Astrocyte (in vitro differentiated cells and primary cell): ENCODE results near the gene HSD17B13. TPM values are rescaled to one million over a fixed set of nuclear protein-coding genes. Genes with fewer than 3 reads are reported as not detected.

ENCODE experiments used
- DNase-seq: peaks from one replicate; pipeline ENCODE4 v3.0.0-alpha.2; 2010; ENCODE audit warnings: low read depth
- FAIRE-seq: peaks from 2 replicates; lab custom pipeline; 2011; peaks lifted over from hg19 to GRCh38; lab: Jason Lieb, UNC
- H2AFZ ChIP-seq: 2 replicates; pipeline ENCODE4 v1.6.0; 2012; ENCODE audit warnings: low read depth, low read length, inconsistent platforms
- H3K27ac ChIP-seq: 2 replicates; pipeline ENCODE4 v1.5.1; 2011; ENCODE audit warnings: low read depth, low read length, inconsistent platforms
- H3K27me3 ChIP-seq: 2 replicates; pipeline ENCODE4 v1.6.0; 2011; ENCODE audit warnings: low read length, inconsistent platforms; ENCODE audit not compliant: insufficient read depth
- H3K36me3 ChIP-seq: 2 replicates; pipeline ENCODE4 v1.5.1; 2011; ENCODE audit warnings: low read length, inconsistent platforms; ENCODE audit not compliant: insufficient read depth
- H3K4me1 ChIP-seq: 2 replicates; pipeline ENCODE4 v1.5.1; 2011; ENCODE audit warnings: low read length, inconsistent platforms; ENCODE audit not compliant: insufficient read depth
- H3K4me2 ChIP-seq: 2 replicates; pipeline ENCODE4 v1.6.0; 2012; ENCODE audit warnings: low read length, inconsistent platforms
- H3K4me3 ChIP-seq: 2 replicates; pipeline ENCODE4 v1.5.1; 2011; ENCODE audit warnings: low read depth, mild to moderate bottlenecking, low read length, inconsistent platforms; ENCODE audit not compliant: insufficient read depth
- H3K79me2 ChIP-seq: 2 replicates; pipeline ENCODE4 v1.6.0; 2012; ENCODE audit warnings: mild to moderate bottlenecking, low read length, inconsistent platforms; ENCODE audit not compliant: insufficient read depth
- H3K9ac ChIP-seq: 2 replicates; pipeline ENCODE4 v1.6.0; 2012; ENCODE audit warnings: mild to moderate bottlenecking, low read length, inconsistent platforms
- H3K9me3 ChIP-seq: 2 replicates; pipeline ENCODE4 v1.5.1; 2012; ENCODE audit warnings: low read depth, mild to moderate bottlenecking, low read length, inconsistent platforms; ENCODE audit not compliant: insufficient read depth
- H4K20me1 ChIP-seq: 2 replicates; pipeline ENCODE4 v1.6.0; 2012; ENCODE audit warnings: low read length, inconsistent platforms; ENCODE audit not compliant: insufficient read depth
- H3K27ac Mint-ChIP-seq: one replicate; pipeline ENCODE4 v1.8.0; 2021; ENCODE audit warnings: mild to moderate bottlenecking, mixed read lengths; ENCODE audit not compliant: unreplicated experiment
- H3K27me3 Mint-ChIP-seq: one replicate; pipeline ENCODE4 v1.8.0; 2021; ENCODE audit warnings: low read depth, mixed read lengths; ENCODE audit not compliant: unreplicated experiment
- H3K36me3 Mint-ChIP-seq: one replicate; pipeline ENCODE4 v1.8.0; 2021; ENCODE audit warnings: low read depth, mixed read lengths; ENCODE audit not compliant: unreplicated experiment
- H3K4me1 Mint-ChIP-seq: one replicate; pipeline ENCODE4 v1.8.0; 2021; ENCODE audit warnings: low read depth, mixed read lengths; ENCODE audit not compliant: unreplicated experiment
- H3K4me3 Mint-ChIP-seq: one replicate; pipeline ENCODE4 v1.8.0; 2021; ENCODE audit warnings: mild to moderate bottlenecking, moderate library complexity, mixed read lengths; ENCODE audit not compliant: unreplicated experiment
- H3K9me3 Mint-ChIP-seq: one replicate; pipeline ENCODE4 v1.8.0; 2021; ENCODE audit warnings: mild to moderate bottlenecking, mixed read lengths; ENCODE audit not compliant: unreplicated experiment
- CTCF ChIP-seq: IDR thresholded peaks from 2 replicates; pipeline ENCODE4 v1.5.1; 2011; ENCODE audit warnings: low read depth, mild to moderate bottlenecking, inconsistent platforms, low read length, moderate library complexity; ENCODE audit not compliant: insufficient read depth
- EZH2 ChIP-seq: IDR thresholded peaks from 2 replicates; pipeline ENCODE4 v1.6.1; 2012; ENCODE audit warnings: mild to moderate bottlenecking, low read length, inconsistent platforms; ENCODE audit not compliant: insufficient read depth
- total RNA-seq: library from RNA; stranded (reverse); gene quantifications from 2 replicates; pipeline ENCODE4 v1.2.1, GENCODE V29; 2021

HSD17B13 gene
- total RNA-seq, 1 donor from 2014 or later: 0.09 TPM

DNA sequence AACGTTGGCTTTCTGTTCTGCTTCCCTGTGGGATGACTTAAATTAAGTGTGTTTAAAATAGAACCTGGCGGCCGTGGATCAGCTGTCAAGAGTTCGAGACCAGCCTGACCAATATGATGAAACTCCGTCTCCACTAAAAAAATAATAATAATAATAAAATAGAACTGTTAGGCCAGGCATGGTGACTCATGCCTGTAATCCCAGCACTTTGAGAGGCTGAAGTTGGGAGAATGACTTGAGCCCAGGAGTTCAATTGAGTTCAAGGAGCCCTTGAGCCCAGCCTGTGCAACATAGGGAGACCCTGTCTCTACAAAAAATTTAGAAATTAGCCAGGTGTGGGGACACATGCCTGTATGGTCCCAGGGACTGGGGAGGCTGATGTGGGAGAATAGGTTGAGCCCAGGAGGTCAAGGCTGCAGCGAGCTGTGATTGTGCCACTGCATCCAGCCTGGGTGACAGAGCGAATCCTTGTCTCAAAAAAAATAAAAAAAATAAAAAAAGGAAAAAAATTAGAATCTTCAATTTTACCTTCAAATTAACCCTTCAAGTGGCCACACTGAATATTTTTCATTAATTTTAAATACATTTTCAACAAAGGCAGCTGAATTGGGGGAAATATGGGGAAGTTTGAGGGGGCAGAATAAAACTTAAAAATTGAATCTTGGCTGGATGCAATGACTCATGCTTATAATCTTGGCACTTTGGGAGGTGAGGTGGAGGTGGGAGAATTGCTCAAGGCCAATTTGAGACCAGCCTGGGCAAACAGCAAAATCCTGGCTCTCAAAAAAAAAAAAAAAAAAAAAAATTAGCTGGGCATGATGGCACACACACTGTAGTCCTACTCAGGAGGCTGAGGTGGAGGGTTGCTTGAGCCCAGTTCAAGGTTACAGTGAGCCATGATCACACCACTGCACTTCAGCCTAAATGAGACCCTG lies 31.8 kb upstream of the HSD17B13 start:
- FAIRE-seq (no peak), DNase-seq (no peak)
- Histone ChIP-seq H3K9me3 (no peaks in the 10 kb centered on the region), H3K4me3 (no peak overlapping the region), H3K27me3 (no peaks in the 10 kb centered on the region), H3K36me3 (no peaks in the 10 kb centered on the region), H3K4me2 (no peak overlapping the region), H3K4me1 (no peaks in the 10 kb centered on the region), H2AFZ (no peak overlapping the region), H3K9ac (no peak overlapping the region), H4K20me1 (no peaks in the 10 kb centered on the region), H3K27ac (no peak overlapping the region), H3K79me2 (no peaks in the 10 kb centered on the region)
- H3K36me3 Mint-ChIP-seq: peaks cover 2% of the 10 kb centered on the region
- H3K27me3 Mint-ChIP-seq: no peaks in the 10 kb centered on the region
- TF ChIP-seq EZH2: no peak
- TF ChIP-seq CTCF: no peak
- peaks cover 1% of the 10 kb centered on the region for H3K4me1 Mint-ChIP-seq
- H3K27ac Mint-ChIP-seq: no peak overlapping the region
- H3K9me3 Mint-ChIP-seq: no peaks in the 10 kb centered on the region
- H3K4me3 Mint-ChIP-seq: no peak overlapping the region

GRCh38 chr4:87353592-87353991 lies 30.9 kb upstream of the HSD17B13 start:
- no peak overlapping the region for H3K4me2 ChIP-seq
- no peaks in the 10 kb centered on the region for H3K27me3 ChIP-seq
- H2AFZ ChIP-seq: no peak overlapping the region
- FAIRE-seq (peak; percentile 64), DNase-seq (no peak)
- no peaks in the 10 kb centered on the region for H3K79me2 ChIP-seq
- Mint-ChIP-seq H3K9me3 (no peaks in the 10 kb centered on the region), H3K4me3 (no peak overlapping the region), H3K27ac (no peak overlapping the region), H3K36me3 (no peaks in the 10 kb centered on the region), H3K27me3 (no peaks in the 10 kb centered on the region), H3K4me1 (peaks cover 1% of the 10 kb centered on the region)
- TF ChIP-seq EZH2 (no peak), CTCF (peak; percentile 49)
- H4K20me1 ChIP-seq: no peaks in the 10 kb centered on the region
- H3K9me3 ChIP-seq: no peaks in the 10 kb centered on the region
- H3K36me3 ChIP-seq: no peaks in the 10 kb centered on the region
- H3K27ac ChIP-seq: no peak overlapping the region
- H3K9ac ChIP-seq: no peak overlapping the region
- no peak overlapping the region for H3K4me3 ChIP-seq
- no peaks in the 10 kb centered on the region for H3K4me1 ChIP-seq

DNA sequence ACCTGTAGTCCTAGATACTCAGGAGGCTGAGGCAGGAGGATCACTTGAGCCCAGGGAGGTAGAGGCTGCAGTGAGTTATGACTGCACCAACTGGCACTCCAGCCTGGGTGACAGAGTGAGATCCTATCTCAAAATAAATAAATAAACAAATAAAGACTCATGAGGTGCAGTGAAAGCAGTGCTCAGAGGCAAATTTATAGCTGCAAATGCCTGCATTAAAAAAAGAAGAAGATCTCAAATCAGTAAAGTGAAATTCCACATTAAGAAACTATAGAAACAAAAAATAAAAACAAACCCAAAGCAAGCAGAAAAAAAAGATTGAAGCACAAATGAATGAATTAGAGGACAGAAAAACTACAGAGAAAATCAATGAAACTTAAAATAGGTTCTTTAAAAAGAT lies 22.5 kb upstream of the HSD17B13 start:
- Histone ChIP-seq H3K79me2 (no peaks in the 10 kb centered on the region), H3K4me3 (no peak overlapping the region), H3K4me2 (no peak overlapping the region), H2AFZ (no peak overlapping the region), H3K4me1 (no peaks in the 10 kb centered on the region), H3K27me3 (no peaks in the 10 kb centered on the region), H3K36me3 (no peaks in the 10 kb centered on the region), H3K9ac (no peak overlapping the region), H3K9me3 (peaks cover 3% of the 10 kb centered on the region), H3K27ac (no peak overlapping the region), H4K20me1 (no peaks in the 10 kb centered on the region)
- no peaks in the 10 kb centered on the region for H3K27me3 Mint-ChIP-seq
- H3K4me3 Mint-ChIP-seq: no peak overlapping the region
- no peak for FAIRE-seq
- no peak overlapping the region for H3K27ac Mint-ChIP-seq
- peaks cover 8% of the 10 kb centered on the region for H3K36me3 Mint-ChIP-seq
- no peaks in the 10 kb centered on the region for H3K4me1 Mint-ChIP-seq
- DNase-seq: no peak
- TF ChIP-seq EZH2 (no peak), CTCF (no peak)
- H3K9me3 Mint-ChIP-seq: no peaks in the 10 kb centered on the region
